Uterus (tissue), 4 donors: Measurements from ENCODE around the gene RUFY1. TPM values are rescaled to one million over a fixed set of nuclear protein-coding genes. Genes with fewer than 3 reads are reported as not detected.
"Not testable (repeated sequence)": the region's sequence is repeated elsewhere in the genome, so short reads cannot be mapped to it uniquely, and the experiment has no call there.

ENCODE experiments used
- DNase-seq, 2 donors: peaks; one replicate each; pipeline ENCODE4 v3.0.0-alpha.2; 2019 to 2020
- H3K27ac ChIP-seq, 2 donors: fragments of 200-600 bp; sonication (generic); 1 replicate in 1 of 2; 2 replicates in 1 of 2; pipeline ENCODE4 v1.5.1; 2016 to 2018
- H3K27me3 ChIP-seq, 2 donors: fragments of 200-600 bp; sonication (generic); one replicate each; pipeline ENCODE4 v1.5.1; 2018 to 2019; ENCODE audit warnings: control low read depth in 1 of 2
- H3K36me3 ChIP-seq, 2 donors: fragments of 200-600 bp; sonication (generic); one replicate each; pipeline ENCODE4 v1.5.1; 2019; ENCODE audit warnings: control low read depth in 1 of 2
- H3K4me1 ChIP-seq, 2 donors: fragments of 200-600 bp; sonication (generic); one replicate each; pipeline ENCODE4 v1.5.1; 2018 to 2019; ENCODE audit warnings: control low read depth in 1 of 2
- H3K4me3 ChIP-seq, 2 donors: fragments of 200-600 bp; sonication (generic); 1 replicate in 1 of 2; 2 replicates in 1 of 2; pipeline ENCODE4 v1.5.1; 2018 to 2019; ENCODE audit warnings: mild to moderate bottlenecking in 1 of 2
- H3K9me3 ChIP-seq, 2 donors: fragments of 200-600 bp; sonication (generic); one replicate each; pipeline ENCODE4 v1.5.1; 2019; ENCODE audit warnings: control low read depth in 1 of 2
- CTCF ChIP-seq, 4 experiments: fragments of 200-600 bp in 2 of 4; fragments of 450-650 bp in 2 of 4; sonication (generic) in 2 of 4; IDR thresholded peaks; one replicate each; pipeline ENCODE4 v1.5.1; 2016 to 2019; ENCODE audit warnings: antibody characterized with exemption in 4 of 4, mild to moderate bottlenecking in 2 of 4, moderate library complexity in 1 of 4
- POLR2A ChIP-seq, 2 donors: fragments of 450-650 bp; IDR thresholded peaks; one replicate each; pipeline ENCODE4 v1.6.1; 2016; ENCODE audit warnings: antibody characterized with exemption in 2 of 2, mild to moderate bottlenecking in 1 of 2, moderate library complexity in 1 of 2
- intact Hi-C: fragments of 100-400 bp; cut with DNase I; formaldehyde crosslinking; loops from one replicate; pipeline ENCODE4 v1.15.1; 2023; ENCODE audit warnings: low total_unique reads
- total RNA-seq, 4 donors: library from RNA; depleted of rRNA in 3 of 4; stranded (reverse); fragments of >200 nt in 3 of 4; gene quantifications; one replicate each; pipeline versions ENCODE4 v1.1.0 to v1.2.4, GENCODE V29; 2014 to 2023
- donor health status: DM: yes; HTN: yes; CAD: no.

RUFY1 gene
- total RNA-seq, 4 donors from 2014 or later = 8.2 to 59.2 (median 42.1) TPM

DNA sequence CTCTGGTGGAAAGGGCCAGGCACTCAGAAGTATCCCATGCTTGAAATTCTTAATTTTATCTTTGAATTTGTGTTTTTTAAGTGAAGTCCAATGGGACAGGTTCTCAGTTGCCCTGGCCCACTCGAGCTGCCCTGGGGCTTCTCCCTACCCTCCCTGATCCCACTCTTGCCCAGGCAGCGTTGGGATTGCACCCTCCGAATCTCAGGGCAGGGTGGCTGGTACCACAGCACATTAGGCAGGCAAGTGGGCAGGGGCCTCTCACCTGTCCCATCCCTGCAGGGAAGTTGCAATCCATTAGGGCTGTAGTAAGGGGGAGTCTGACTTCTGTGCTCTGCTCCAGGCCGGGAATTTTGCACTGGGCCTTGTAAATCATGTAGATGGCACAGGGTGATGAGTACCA, 2.7 kb downstream of the RUFY1 start:
- Histone ChIP-seq H3K4me1 (peaks cover 3 to 12% of the 10 kb centered on the region in 2 donors), H3K27ac (no peak overlapping the region), H3K36me3 (no peaks in the 10 kb centered on the region), H3K9me3 (no peaks in the 10 kb centered on the region), H3K27me3 (no peaks in the 10 kb centered on the region), H3K4me3 (no peak overlapping the region)
- TF ChIP-seq CTCF (IDR thresholded peaks at IDR 0.05) (no peak), POLR2A (IDR thresholded peaks at IDR 0.05) (no peak)
- DNase-seq = no peak
- intact Hi-C loops = no loop called here

- no peak overlapping the region for H3K27ac ChIP-seq
- H3K4me3 ChIP-seq = no peak overlapping the region
- peaks cover 3 to 12% of the 10 kb centered on the region in 2 donors for H3K4me1 ChIP-seq
- no peaks in the 10 kb centered on the region for H3K9me3 ChIP-seq
- no peaks in the 10 kb centered on the region for H3K27me3 ChIP-seq
- H3K36me3 ChIP-seq = no peaks in the 10 kb centered on the region
- DNase-seq = no peak
- no peak for TF ChIP-seq CTCF (IDR thresholded peaks at IDR 0.05)
- TF ChIP-seq POLR2A (IDR thresholded peaks at IDR 0.05) = no peak
- intact Hi-C loops = no loop called here
Measured at GRCh38 chr5:179553875-179554274, 3.5 kb downstream of the RUFY1 start.

DNA sequence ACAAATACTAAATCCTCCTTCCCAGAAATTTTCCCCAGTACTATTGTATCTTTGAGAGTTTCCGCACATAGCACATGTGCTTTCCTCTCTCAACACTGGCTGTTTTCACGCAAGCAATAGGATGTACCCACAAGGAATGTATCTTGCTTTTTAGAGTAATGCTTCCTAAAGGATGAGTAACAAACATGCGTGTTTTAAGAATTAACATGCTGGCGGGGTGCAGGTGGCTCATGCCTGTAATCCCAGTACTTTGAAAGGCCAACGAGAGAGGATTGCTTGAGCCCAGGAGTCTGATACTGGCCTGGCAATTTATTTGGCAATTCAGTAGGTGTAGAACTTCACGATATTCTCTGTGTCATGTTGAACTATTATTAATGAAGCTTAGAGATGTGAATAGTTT, 4.6 kb downstream of the RUFY1 start:
- Histone ChIP-seq H3K4me3 (no peak overlapping the region), H3K27ac (no peak overlapping the region), H3K4me1 (peaks cover 3 to 12% of the 10 kb centered on the region in 2 donors), H3K36me3 (no peaks in the 10 kb centered on the region), H3K27me3 (no peaks in the 10 kb centered on the region), H3K9me3 (no peaks in the 10 kb centered on the region)
- no peak for TF ChIP-seq CTCF (IDR thresholded peaks at IDR 0.05)
- no peak for DNase-seq
- intact Hi-C loops = no loop called here

GRCh38 chr5:179558261-179558799, 8.0 kb downstream of the RUFY1 start:
- intact Hi-C loops, H3K9me3 ChIP-seq, H3K4me3 ChIP-seq, H3K4me1 ChIP-seq, H3K27me3 ChIP-seq, H3K36me3 ChIP-seq, DNase-seq: not testable (repeated sequence)
- peak overlapping the region; percentile 77 to 84 for H3K27ac ChIP-seq

DNA sequence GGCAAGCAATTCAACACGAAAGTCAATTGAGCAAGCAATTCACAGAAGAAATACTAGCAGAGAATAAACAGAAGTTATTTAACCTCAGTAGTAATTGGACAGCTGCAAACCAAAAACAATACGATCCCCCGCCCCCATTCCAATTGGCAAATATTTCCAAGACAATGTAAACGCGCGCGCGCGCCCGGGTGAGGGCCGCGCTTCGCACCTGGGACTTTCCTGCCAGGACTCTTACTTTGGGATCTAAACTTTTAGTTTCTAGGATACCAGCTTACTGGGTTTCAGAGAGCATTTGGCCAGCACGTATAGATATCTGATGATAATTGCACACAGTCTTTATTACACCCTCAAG, 8.6 kb downstream of the RUFY1 start:
- H3K4me1 ChIP-seq = no peaks in the 10 kb centered on the region
- TF ChIP-seq POLR2A (IDR thresholded peaks at IDR 0.05) (no peak), CTCF (IDR thresholded peaks at IDR 0.05) (no peak)
- intact Hi-C loops = no loop called here
- H3K4me3 ChIP-seq = peak overlapping the region; percentile 50 to 70
- no peak for DNase-seq
- no peaks in the 10 kb centered on the region for H3K27me3 ChIP-seq
- no peaks in the 10 kb centered on the region for H3K36me3 ChIP-seq
- peak overlapping the region; percentile 77 to 84 for H3K27ac ChIP-seq
- no peaks in the 10 kb centered on the region for H3K9me3 ChIP-seq
